ENCODE data around the gene HERC2.

DNA sequence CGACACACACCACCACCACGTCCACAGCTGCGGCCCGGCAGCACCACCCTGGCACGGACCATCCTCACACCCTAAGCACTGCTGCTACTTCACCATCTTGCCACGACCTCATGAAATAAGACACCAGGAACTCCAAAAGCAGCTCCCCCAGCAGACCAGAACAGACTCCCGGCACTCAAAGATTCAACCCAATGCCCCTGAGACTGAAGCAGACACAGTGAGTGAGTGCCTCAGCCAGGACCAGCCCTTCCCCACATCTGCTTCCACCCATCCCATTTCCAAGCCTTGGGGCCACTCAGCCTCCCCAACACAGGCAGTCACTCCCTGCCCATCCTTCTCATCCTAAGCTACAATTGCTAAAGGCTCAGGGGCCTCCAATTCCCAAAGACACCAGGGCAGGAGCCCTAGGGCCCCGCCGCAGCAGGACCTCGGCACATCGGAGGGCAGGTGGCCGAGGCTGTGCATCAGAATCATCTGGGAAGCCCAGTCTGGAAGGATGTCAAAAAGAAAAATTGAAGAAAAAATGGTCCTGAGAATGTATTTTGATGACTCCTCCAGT is 204.5 kb downstream of the HERC2 start:
- TF ChIP-seq GLI4 (CRISPR knock-in tag; IDR thresholded peaks at IDR 0.05; ENCODE audit: borderline replicate concordance) = no peak
- TF ChIP-seq ZNF205 (CRISPR knock-in tag; IDR thresholded peaks at IDR 0.05) = no peak
- TF ChIP-seq, protein P1, sequence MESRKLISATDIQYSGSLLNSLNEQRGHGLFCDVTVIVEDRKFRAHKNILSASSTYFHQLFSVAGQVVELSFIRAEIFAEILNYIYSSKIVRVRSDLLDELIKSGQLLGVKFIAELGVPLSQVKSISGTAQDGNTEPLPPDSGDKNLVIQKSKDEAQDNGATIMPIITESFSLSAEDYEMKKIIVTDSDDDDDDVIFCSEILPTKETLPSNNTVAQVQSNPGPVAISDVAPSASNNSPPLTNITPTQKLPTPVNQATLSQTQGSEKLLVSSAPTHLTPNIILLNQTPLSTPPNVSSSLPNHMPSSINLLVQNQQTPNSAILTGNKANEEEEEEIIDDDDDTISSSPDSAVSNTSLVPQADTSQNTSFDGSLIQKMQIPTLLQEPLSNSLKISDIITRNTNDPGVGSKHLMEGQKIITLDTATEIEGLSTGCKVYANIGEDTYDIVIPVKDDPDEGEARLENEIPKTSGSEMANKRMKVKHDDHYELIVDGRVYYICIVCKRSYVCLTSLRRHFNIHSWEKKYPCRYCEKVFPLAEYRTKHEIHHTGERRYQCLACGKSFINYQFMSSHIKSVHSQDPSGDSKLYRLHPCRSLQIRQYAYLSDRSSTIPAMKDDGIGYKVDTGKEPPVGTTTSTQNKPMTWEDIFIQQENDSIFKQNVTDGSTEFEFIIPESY (CRISPR knock-in tag; IDR thresholded peaks at IDR 0.05) = no peak

Data from HepG2 (cell line).